ENCODE data around the gene UVRAG. TPM values are rescaled to one million over a fixed set of nuclear protein-coding genes. Genes with fewer than 3 reads are reported as not detected.

Gene UVRAG
- total and polyA plus RNA-seq, 2 donors (not counting 1 experiment from before 2014, with no cell fraction given), result 37.7 to 94.1 TPM

DNA sequence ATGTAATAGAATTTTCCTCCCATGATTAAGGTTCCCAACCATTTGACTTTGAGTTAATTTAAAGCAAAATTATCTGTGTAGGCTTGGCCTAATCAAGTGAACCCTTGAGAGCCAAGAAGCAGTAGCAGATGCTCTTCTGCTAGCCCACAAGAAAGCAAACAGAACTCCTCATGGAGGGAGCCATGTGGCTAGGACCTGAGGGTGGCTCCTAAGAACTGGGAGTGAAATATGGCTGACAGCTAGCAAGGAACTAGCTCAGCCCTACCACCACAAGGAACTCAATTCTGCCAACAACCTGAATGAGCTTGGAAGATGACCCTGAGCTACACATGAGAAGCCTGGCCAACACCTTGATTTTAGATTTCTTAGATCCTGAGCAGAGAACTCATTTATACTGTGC is 223.6 kb downstream of the UVRAG start:
- CTCF ChIA-PET, result no interaction called here
- Mint-ChIP-seq H3K4me1 (peaks cover 4% of the 10 kb centered on the region), H3K4me3 (no peak overlapping the region), H3K27me3 (no peaks in the 10 kb centered on the region), H3K9me3 (ENCODE audit: insufficient read depth) (no peaks in the 10 kb centered on the region), H3K27ac (no peak overlapping the region)
- Histone ChIP-seq H3K79me2 (ENCODE audit: control insufficient read depth, insufficient read depth, low read length) (peaks cover 24% of the 10 kb centered on the region), H3K4me1 (ENCODE audit: control insufficient read depth in 2 of 2, insufficient read depth in 2 of 2, low read length in 2 of 2) (peaks cover 0 to 4% of the 10 kb centered on the region in 2 donors), H3K9me3 (ENCODE audit: control extremely low read depth in 1 of 3, control insufficient read depth in 2 of 3, insufficient read depth in 1 of 3, low read length in 2 of 3) (no peaks in the 10 kb centered on the region), H2AFZ (ENCODE audit: insufficient read depth, low read depth, low read length, poor library complexity, severe bottlenecking) (no peak overlapping the region), H3K4me3 (ENCODE audit: control extremely low read depth in 1 of 5, extremely low read depth in 1 of 5, insufficient read depth in 1 of 5, low read depth in 2 of 5, low read length in 4 of 5) (no peak overlapping the region), H4K20me1 (ENCODE audit: control insufficient read depth, insufficient read depth, low read length, poor library complexity, severe bottlenecking) (peaks cover 36% of the 10 kb centered on the region), H3K4me2 (replicated peaks; ENCODE audit: low read depth, low read length, poor library complexity, severe bottlenecking) (no peak overlapping the region), H3K36me3 (replicated peaks in 1 of 2; ENCODE audit: control extremely low read depth in 1 of 2, control insufficient read depth in 1 of 2, extremely low read depth in 1 of 2, insufficient read depth in 2 of 2, low read length in 1 of 2) (peaks cover 5 to 12% of the 10 kb centered on the region in 2 experiments), H3K27me3 (replicated peaks in 1 of 4; ENCODE audit: control extremely low read depth in 1 of 4, control insufficient read depth in 3 of 4, insufficient read depth in 4 of 4, low read length in 3 of 4) (no peaks in the 10 kb centered on the region), H3K27ac (ENCODE audit: low read length in 2 of 2) (no peak overlapping the region), H3K9ac (ENCODE audit: low read length) (no peak overlapping the region)
- ATAC-seq (ENCODE audit: low read depth), result no peak
- POLR2A ChIA-PET, result no interaction called here
- no peak for DNase-seq
- TF ChIP-seq EZH2 (IDR thresholded peaks at IDR 0.05; ENCODE audit: borderline replicate concordance, insufficient read depth, low read depth, low read length, poor library complexity, severe bottlenecking), result no peak
- intact Hi-C loops (cut with micrococcal nuclease), result no loop called here

DNA sequence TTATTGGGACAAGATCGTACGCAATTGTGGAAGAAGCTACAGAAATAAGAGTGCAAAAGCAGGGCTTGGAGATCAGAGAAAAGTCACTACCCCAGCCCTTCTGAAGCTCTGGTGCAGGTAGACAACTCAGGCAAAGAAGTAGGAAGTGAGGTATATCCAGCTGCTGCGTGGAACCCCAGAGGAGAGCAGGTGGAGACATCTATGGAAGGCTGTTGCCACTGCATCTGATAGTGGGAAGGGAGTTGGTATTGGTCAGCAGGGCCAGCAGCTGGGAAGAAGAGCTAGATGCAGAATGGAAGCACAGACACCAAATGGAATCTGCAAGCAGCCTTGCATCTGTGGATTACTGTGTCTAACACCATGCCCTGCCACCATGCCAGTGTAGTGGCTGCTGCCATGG is 226.2 kb downstream of the UVRAG start:
- TF ChIP-seq, protein P1, sequence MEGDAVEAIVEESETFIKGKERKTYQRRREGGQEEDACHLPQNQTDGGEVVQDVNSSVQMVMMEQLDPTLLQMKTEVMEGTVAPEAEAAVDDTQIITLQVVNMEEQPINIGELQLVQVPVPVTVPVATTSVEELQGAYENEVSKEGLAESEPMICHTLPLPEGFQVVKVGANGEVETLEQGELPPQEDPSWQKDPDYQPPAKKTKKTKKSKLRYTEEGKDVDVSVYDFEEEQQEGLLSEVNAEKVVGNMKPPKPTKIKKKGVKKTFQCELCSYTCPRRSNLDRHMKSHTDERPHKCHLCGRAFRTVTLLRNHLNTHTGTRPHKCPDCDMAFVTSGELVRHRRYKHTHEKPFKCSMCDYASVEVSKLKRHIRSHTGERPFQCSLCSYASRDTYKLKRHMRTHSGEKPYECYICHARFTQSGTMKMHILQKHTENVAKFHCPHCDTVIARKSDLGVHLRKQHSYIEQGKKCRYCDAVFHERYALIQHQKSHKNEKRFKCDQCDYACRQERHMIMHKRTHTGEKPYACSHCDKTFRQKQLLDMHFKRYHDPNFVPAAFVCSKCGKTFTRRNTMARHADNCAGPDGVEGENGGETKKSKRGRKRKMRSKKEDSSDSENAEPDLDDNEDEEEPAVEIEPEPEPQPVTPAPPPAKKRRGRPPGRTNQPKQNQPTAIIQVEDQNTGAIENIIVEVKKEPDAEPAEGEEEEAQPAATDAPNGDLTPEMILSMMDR (IDR thresholded peaks at IDR 0.05), result no peak
- no peak for TF ChIP-seq EZH2 (IDR thresholded peaks at IDR 0.05; ENCODE audit: borderline replicate concordance, insufficient read depth, low read depth, low read length, poor library complexity, severe bottlenecking)
- H3K4me1 ChIP-seq (ENCODE audit: control insufficient read depth in 2 of 2, insufficient read depth in 2 of 2, low read length in 2 of 2), result no peaks in the 10 kb centered on the region
- ChIA-PET POLR2A (no interaction called here), CTCF (no interaction called here)
- no peak for ATAC-seq (ENCODE audit: low read depth)
- DNase-seq, result no peak
- 100% methylated on average over 3 of the region's 3 CpGs for WGBS (ENCODE audit: insufficient coverage)
- H3K79me2 ChIP-seq (ENCODE audit: control insufficient read depth, insufficient read depth, low read length), result peaks cover 15% of the 10 kb centered on the region
- no peak overlapping the region for H3K27ac ChIP-seq (ENCODE audit: low read length in 2 of 2)
- no peak overlapping the region for H3K4me3 ChIP-seq (ENCODE audit: control extremely low read depth in 1 of 5, extremely low read depth in 1 of 5, insufficient read depth in 1 of 5, low read depth in 2 of 5, low read length in 4 of 5)
- Mint-ChIP-seq H3K9me3 (ENCODE audit: insufficient read depth) (peaks cover 1% of the 10 kb centered on the region), H3K4me3 (no peak overlapping the region), H3K4me1 (no peaks in the 10 kb centered on the region), H3K27me3 (no peaks in the 10 kb centered on the region), H3K27ac (no peak overlapping the region)
- no peaks in the 10 kb centered on the region for H3K27me3 ChIP-seq (replicated peaks in 1 of 4; ENCODE audit: control extremely low read depth in 1 of 4, control insufficient read depth in 3 of 4, insufficient read depth in 4 of 4, low read length in 3 of 4)
- intact Hi-C loops (cut with micrococcal nuclease), result no loop called here
- peaks cover 10 to 26% of the 10 kb centered on the region in 2 experiments for H3K36me3 ChIP-seq (replicated peaks in 1 of 2; ENCODE audit: control extremely low read depth in 1 of 2, control insufficient read depth in 1 of 2, extremely low read depth in 1 of 2, insufficient read depth in 2 of 2, low read length in 1 of 2)
- peaks cover 16% of the 10 kb centered on the region for H4K20me1 ChIP-seq (ENCODE audit: control insufficient read depth, insufficient read depth, low read length, poor library complexity, severe bottlenecking)
- H3K4me2 ChIP-seq (replicated peaks; ENCODE audit: low read depth, low read length, poor library complexity, severe bottlenecking), result no peak overlapping the region
- H2AFZ ChIP-seq (ENCODE audit: insufficient read depth, low read depth, low read length, poor library complexity, severe bottlenecking), result no peak overlapping the region
- H3K9me3 ChIP-seq (ENCODE audit: control extremely low read depth in 1 of 3, control insufficient read depth in 2 of 3, insufficient read depth in 1 of 3, low read length in 2 of 3), result peaks cover 0 to 9% (median 8%) of the 10 kb centered on the region in 3 donors
- H3K9ac ChIP-seq (ENCODE audit: low read length), result no peak overlapping the region
